ENCODE measurements around the gene GOLGA2.

GOLGA2 gene

DNA sequence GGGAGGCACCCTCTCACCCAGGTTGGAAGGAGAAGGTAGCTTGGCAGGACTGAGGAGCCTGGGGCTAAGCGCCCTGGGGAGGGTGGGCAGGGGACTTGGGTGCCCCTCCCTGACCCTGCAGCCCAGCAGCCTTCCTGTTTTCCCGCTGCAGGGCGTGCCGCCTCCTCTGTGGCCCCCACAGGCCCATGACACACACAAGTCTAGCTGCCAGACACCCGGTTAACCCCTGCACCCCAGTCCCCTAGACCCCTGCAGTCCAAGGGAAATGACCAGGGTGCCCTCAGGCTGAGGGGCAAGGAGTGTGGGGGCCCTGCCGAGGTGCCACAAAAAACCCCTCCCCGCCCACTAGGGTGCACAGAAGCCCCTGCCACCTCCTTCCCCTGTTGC is 33.0 kb downstream of the GOLGA2 start:
- H3K4me2 ChIP-seq (ENCODE audit: low read depth, low read length, poor library complexity, severe bottlenecking), result no peak overlapping the region
- no peak overlapping the region for H3K4me3 ChIP-seq (ENCODE audit: low read length, poor library complexity, severe bottlenecking)
- H3K36me3 ChIP-seq (ENCODE audit: insufficient read depth, low read length), result no peaks in the 10 kb centered on the region
- H3K9me2 ChIP-seq (replicated peaks; ENCODE audit: low read depth, low read length), result no peaks in the 10 kb centered on the region
- peaks cover 46% of the 10 kb centered on the region for H3K4me1 ChIP-seq (ENCODE audit: insufficient read depth, low read length, poor library complexity, severe bottlenecking)
- no peaks in the 10 kb centered on the region for H3K27me3 ChIP-seq (ENCODE audit: insufficient read depth, low read length, poor library complexity, severe bottlenecking)
- no peak overlapping the region for H2AFZ ChIP-seq (ENCODE audit: low read length)
- no peaks in the 10 kb centered on the region for H3K79me2 ChIP-seq (ENCODE audit: insufficient read depth, low read length)
- H3K9ac ChIP-seq (ENCODE audit: low read depth, low read length, poor library complexity, severe bottlenecking), result no peak overlapping the region
- no peaks in the 10 kb centered on the region for H3F3A ChIP-seq (ENCODE audit: low read depth)
- TF ChIP-seq, protein P1, sequence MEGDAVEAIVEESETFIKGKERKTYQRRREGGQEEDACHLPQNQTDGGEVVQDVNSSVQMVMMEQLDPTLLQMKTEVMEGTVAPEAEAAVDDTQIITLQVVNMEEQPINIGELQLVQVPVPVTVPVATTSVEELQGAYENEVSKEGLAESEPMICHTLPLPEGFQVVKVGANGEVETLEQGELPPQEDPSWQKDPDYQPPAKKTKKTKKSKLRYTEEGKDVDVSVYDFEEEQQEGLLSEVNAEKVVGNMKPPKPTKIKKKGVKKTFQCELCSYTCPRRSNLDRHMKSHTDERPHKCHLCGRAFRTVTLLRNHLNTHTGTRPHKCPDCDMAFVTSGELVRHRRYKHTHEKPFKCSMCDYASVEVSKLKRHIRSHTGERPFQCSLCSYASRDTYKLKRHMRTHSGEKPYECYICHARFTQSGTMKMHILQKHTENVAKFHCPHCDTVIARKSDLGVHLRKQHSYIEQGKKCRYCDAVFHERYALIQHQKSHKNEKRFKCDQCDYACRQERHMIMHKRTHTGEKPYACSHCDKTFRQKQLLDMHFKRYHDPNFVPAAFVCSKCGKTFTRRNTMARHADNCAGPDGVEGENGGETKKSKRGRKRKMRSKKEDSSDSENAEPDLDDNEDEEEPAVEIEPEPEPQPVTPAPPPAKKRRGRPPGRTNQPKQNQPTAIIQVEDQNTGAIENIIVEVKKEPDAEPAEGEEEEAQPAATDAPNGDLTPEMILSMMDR (conservative IDR thresholded peaks at IDR 0.05; ENCODE audit: low read length), result no peak
- no peak for TF ChIP-seq EZH2phosphoT487 (IDR thresholded peaks at IDR 0.05; ENCODE audit: borderline replicate concordance)
- H4K20me1 ChIP-seq (ENCODE audit: insufficient read depth, low read length, poor library complexity, severe bottlenecking), result no peaks in the 10 kb centered on the region
- H3K9me3 ChIP-seq (ENCODE audit: insufficient read depth, low read depth, low read length), result no peaks in the 10 kb centered on the region

DNA sequence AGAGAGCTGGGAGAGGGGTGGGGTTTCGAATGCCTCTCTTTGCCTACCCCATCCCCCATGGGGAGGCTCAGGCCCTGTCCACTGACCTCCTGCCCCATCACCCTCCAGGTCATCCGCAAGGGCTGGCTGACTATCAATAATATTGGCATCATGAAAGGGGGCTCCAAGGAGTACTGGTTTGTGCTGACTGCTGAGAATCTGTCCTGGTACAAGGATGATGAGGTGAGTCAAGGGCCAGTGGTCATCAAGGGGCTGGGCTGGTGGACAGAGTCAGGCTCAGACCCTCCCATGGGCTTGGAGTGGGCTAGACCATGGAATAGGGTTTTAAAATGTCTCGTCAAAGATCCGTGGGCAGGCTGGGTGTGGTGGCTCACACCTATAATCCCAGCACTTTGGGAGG is 33.7 kb downstream of the GOLGA2 start:
- Histone ChIP-seq H3K4me1 (ENCODE audit: insufficient read depth, low read length, poor library complexity, severe bottlenecking) (peaks cover 44% of the 10 kb centered on the region), H4K20me1 (ENCODE audit: insufficient read depth, low read length, poor library complexity, severe bottlenecking) (no peaks in the 10 kb centered on the region), H3F3A (ENCODE audit: low read depth) (no peaks in the 10 kb centered on the region), H3K27me3 (ENCODE audit: insufficient read depth, low read length, poor library complexity, severe bottlenecking) (no peaks in the 10 kb centered on the region), H3K79me2 (ENCODE audit: insufficient read depth, low read length) (no peaks in the 10 kb centered on the region), H3K36me3 (ENCODE audit: insufficient read depth, low read length) (no peaks in the 10 kb centered on the region), H3K4me2 (ENCODE audit: low read depth, low read length, poor library complexity, severe bottlenecking) (no peak overlapping the region), H3K4me3 (ENCODE audit: low read length, poor library complexity, severe bottlenecking) (no peak overlapping the region), H3K9me3 (ENCODE audit: insufficient read depth, low read depth, low read length) (no peaks in the 10 kb centered on the region), H3K9me2 (replicated peaks; ENCODE audit: low read depth, low read length) (no peaks in the 10 kb centered on the region), H3K9ac (ENCODE audit: low read depth, low read length, poor library complexity, severe bottlenecking) (no peak overlapping the region), H2AFZ (ENCODE audit: low read length) (no peak overlapping the region)
- TF ChIP-seq EZH2phosphoT487 (IDR thresholded peaks at IDR 0.05; ENCODE audit: borderline replicate concordance), result no peak
- TF ChIP-seq, protein P1 (conservative IDR thresholded peaks at IDR 0.05; ENCODE audit: low read length), result no peak

DNA sequence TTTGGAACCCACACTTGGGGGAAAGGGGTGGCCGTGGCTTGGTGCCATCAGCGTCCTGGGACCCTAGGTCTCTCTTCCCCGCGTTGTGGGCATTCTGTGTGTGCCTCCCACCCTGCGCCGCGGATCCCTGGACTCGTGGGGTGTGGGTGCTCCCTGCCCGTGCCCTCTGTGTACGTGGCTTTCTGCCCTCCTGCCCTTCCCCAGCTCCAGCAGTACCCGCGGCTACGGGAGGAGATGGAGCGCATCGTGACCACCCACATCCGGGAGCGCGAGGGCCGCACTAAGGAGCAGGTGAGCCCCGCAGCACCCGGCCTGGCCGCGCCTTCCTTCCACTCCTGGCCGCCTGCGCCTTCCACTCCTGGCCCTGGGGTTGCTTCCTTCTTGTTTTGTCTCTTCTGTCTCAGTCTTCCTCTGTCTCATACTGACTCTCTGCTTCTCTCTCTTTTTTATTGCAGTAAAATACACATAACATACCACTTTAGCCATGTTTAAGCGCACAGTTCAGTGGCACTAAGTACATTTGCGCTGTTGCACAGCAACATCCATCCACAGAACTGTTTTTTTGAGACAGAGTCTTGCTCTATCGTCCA is 41.9 kb downstream of the GOLGA2 start:
- Histone ChIP-seq H3K9ac (ENCODE audit: low read depth, low read length, poor library complexity, severe bottlenecking) (no peak overlapping the region), H3K4me1 (ENCODE audit: insufficient read depth, low read length, poor library complexity, severe bottlenecking) (no peaks in the 10 kb centered on the region), H3F3A (ENCODE audit: low read depth) (no peaks in the 10 kb centered on the region), H3K79me2 (ENCODE audit: insufficient read depth, low read length) (no peaks in the 10 kb centered on the region), H3K4me3 (ENCODE audit: low read length, poor library complexity, severe bottlenecking) (no peak overlapping the region), H3K27me3 (ENCODE audit: insufficient read depth, low read length, poor library complexity, severe bottlenecking) (no peaks in the 10 kb centered on the region), H3K9me2 (replicated peaks; ENCODE audit: low read depth, low read length) (no peaks in the 10 kb centered on the region), H4K20me1 (ENCODE audit: insufficient read depth, low read length, poor library complexity, severe bottlenecking) (no peaks in the 10 kb centered on the region), H3K4me2 (ENCODE audit: low read depth, low read length, poor library complexity, severe bottlenecking) (no peak overlapping the region), H3K9me3 (ENCODE audit: insufficient read depth, low read depth, low read length) (no peaks in the 10 kb centered on the region), H3K36me3 (ENCODE audit: insufficient read depth, low read length) (no peaks in the 10 kb centered on the region), H2AFZ (ENCODE audit: low read length) (no peak overlapping the region)
- TF ChIP-seq, protein P1 (conservative IDR thresholded peaks at IDR 0.05; ENCODE audit: low read length), result no peak
- no peak for TF ChIP-seq EZH2phosphoT487 (IDR thresholded peaks at IDR 0.05; ENCODE audit: borderline replicate concordance)
